ENCODE measurements around the gene CFAP54.
A peak's percentile ranks its signal among the peaks of the same experiment; 100 is the strongest.
"Not testable (repeated sequence)": the region's sequence is repeated elsewhere in the genome, so short reads cannot be mapped to it uniquely, and the experiment has no call there.

CFAP54 gene, protein sequence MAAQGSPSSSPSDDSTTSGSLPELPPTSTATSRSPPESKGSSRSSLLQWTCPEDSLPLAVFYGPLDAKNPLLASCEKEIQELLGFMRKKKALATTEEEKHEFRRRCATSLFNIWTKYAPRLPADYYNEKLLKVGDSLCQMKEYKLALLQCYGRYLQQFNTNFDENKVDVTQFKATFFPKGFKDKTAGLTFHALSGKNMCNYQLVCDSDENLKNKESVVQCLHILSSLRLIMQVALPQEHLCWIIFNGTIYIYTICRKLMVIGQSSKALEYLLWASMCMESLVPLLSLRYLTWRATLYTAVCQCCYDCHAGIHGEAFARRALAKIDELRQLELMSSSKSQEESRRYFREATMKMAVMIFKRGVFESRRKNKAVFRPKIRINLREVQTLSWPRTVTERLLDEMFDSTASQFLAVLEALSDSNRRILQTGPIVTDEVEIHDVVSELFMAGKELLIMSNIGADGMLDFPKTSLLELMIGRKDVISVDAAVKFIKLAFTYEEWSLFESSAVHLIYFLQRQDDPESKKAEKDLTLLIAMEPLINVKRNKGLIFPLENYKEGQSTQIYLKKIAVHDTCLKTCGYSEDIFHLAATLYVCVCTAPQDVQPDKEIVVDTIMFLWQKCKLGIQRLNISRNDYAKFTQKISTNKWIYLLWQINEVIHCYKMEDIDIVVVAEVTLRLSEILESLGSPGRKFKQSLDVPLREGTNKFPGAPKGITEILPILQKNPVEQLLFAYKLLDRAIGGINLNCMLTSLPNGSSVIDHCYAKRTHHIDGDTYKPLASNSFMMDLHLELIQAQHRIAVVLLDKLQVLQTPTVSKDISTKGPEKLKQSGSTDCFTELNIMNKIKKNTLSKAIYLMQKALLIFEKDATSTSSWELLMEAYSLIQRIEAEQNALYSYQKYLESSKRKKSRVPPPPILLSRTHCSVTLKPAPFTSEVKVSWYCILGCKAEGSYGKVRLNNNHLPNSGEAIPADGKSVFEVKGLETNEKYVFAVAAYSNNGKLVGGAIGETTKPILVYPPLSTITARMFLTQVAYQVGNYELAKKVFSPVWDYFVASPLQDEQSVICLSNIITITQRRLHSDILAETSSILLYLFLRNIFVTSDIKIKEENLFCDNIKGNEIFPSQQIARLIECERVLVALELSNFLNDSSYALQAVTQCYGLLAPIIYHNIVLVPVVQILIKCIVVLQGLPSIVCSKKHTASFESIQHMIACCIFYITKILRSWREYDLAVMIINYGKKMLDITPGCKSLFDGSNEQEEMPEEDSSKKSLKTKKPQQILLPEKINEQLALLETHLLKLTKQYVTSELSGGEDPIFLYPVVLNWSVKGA (N-terminal part only)

GRCh38 chr12:96489392-96490056 lies at the start of gene CFAP54:
Gene CFAP54 (plus strand): TSS chr12:96489577. CDS start chr12:96489610, 33 bp downstream.
- peak; percentile 95 for DNase-seq (ENCODE audit: low spot score)

DNA sequence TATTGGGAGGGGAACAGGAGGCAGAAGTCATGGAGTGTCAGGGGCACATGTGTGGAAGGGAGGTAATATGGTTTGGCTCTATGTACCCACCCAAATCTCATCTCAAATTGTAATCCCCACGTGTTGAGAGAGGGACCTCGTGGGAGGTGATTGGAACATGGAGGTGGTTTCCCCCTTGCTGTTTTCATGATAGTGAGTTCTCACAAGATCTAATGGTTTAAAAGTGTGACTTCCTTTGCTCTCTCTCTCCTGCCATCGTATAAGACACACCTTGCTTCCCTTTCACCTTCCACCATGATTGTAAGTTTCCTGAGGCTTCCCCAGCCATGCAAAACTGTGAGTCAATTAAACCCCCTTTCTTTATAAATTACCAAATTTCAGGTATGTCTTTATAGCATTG lies 47.6 kb upstream of the CFAP54 start:
- no peak for DNase-seq (ENCODE audit: low spot score)

- DNase-seq (ENCODE audit: low spot score): no peak
These were observed 46.5 kb upstream of the CFAP54 start for GRCh38 chr12:96442906-96443305.

DNA sequence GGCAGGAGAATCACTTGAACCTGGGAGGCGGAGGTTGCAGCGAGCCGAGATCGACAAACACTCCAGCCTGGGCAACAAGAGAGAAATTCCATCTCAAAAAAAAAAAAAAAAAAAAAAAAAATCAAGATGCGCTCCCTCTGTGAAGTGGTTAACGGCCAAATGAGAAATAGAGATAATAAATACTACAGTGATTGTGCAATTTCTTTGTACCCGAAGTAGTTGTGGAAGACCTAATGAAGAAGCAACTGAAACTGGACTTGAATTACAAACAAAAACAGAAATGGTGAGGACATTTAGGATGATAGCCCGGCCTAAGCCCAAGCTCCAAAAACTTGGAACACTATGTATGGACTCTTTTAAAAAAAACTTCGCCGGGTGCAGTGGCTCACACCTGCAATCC lies 45.0 kb upstream of the CFAP54 start:
- DNase-seq (ENCODE audit: low spot score): no peak

GRCh38 chr12:96445691-96446583 lies 43.4 kb upstream of the CFAP54 start:
- no peak for DNase-seq (ENCODE audit: low spot score)

GRCh38 chr12:96447256-96447655 lies 42.1 kb upstream of the CFAP54 start:
- DNase-seq (ENCODE audit: low spot score): no peak

DNA sequence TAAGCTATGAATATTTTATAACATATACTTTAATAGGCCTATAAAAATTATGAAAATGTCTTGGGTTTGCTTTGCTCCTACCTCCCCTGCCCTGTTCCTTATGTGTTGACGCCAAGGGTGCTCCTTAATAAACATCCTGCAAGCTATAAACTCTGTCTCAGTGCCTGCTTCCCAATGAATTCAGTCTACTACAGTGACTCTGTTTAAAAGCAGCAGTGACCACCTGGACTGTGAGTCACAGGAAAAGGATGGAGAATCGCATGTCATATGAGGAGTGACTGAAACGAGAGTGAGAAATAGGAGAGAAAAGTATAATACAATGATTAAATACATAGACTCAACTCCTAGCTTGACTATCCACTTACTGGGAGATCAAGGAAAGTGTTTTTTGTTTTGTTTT lies 41.1 kb upstream of the CFAP54 start:
- DNase-seq (ENCODE audit: low spot score): no peak

DNA sequence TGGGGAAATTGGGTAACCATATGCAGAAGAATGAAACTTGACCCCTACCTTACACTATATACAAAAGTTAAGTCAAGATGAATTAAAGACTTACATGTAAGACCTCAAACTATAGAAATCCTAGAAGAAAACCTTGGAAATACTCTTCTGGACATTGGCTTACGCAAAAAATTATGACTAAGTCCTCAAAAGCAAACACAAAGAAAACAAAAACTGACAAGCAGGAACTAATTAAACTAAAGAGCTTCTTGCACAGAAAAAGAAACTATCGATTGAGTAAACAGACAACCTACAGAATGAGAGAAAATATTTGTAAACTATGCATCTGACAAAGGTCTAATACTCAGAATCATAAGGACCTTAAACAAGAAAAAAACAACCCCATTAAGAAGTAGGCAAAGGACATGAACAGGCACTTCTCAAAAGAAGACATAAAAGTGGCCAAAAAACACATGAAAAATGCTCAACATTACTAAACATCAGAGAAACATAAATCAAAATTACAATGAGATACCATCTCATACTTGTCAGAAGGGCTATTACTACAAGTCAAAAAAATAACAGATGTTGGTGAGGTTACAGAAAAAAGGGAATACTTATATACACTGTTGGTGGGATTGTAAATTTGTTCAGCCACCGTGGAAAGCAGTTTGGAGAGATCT lies 37.0 kb upstream of the CFAP54 start:
- no peak for DNase-seq (ENCODE audit: low spot score)

GRCh38 chr12:96454396-96454795 lies 35.0 kb upstream of the CFAP54 start:
- no peak for DNase-seq (ENCODE audit: low spot score)

GRCh38 chr12:96456265-96456974 lies 33.0 kb upstream of the CFAP54 start:
- DNase-seq (ENCODE audit: low spot score): no peak

DNA sequence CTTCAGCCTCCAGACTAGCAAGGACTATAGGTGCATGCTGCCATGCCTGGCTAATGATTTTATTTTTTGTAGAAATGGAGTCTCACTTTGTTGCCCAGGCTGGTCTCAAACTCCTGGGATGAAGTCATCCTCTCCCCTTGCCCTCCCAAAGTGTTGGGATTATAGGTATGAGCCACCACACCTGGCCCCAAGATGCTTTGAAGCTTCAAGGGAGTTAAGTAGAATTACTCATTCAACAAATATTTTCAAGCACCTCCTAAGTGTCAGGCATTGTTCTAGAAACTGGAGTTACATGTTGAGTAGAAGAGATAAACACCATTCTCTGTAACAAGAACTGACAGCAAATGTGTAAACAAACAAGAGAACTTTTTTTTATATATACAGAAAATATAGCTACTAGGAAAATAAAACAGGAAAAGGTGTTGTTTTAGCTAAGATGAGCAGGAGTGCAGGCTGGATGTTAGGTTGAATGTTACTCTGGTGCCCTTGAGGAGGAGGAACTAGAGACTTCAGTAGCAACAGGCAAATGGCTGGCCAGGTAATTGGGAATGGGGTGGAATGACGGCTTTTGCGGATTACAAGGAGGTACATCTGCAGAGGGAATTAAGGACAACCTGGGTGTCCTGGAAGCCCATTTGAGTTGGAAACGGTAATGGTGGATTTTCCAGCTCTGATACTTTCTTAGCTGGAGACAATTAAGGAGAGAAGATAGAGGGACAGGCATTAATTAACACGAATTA lies 32.0 kb upstream of the CFAP54 start:
- no peak for DNase-seq (ENCODE audit: low spot score)

DNA sequence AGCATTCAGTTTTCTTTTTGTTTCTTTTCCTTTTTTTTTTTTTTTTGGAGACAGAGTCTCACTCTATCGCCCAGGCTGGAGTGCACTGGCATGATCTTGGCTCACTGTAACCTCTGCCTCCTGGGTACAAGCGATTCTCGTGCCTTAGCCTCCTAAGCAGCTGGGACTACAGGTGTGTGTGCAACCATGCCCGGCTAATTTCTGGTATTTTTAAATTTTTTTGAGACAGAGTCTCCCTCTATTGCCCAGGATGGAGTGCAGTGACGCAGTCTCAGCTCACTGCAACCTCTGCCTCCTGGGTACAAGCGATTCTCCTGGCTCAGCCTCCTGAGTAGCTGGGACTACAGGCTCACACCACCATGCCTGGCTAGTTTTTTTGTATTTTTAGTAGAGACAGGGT lies 30.1 kb upstream of the CFAP54 start:
- not testable (repeated sequence) for DNase-seq (ENCODE audit: low spot score)

DNA sequence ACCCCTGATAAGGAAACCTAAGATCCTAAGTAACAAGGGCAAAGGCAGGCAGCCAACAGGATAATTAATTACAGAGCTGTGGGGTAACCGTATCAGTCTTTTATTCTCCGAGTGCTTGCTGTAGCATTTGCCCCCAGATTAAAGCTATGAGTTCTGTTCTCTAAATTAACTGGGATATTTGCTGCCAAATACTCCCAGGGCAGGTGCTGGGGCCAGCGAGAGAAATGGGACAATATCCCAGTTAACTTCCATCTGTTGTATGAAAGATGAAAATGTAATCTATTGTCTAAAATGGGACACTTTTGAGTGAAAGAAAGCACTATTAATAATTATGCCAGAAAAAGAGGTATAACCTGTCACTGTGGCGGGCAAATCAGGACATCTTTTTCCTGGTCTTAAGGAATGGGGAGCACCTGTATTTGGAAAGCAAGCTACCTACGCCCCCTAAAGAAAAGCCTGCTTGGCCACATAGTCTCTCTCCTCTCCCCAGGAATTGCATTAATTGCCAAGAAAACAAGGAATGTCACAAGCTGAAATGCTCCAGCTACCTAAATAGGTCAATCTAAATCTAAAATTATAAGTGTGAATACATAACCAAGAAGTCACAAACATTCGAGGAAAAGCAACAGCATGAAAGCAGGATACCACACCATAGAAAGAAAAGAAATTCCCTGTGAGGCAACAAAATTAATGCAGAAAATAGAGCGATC lies 26.7 kb upstream of the CFAP54 start:
- no peak for DNase-seq (ENCODE audit: low spot score)

- DNase-seq (ENCODE audit: low spot score): no peak
These were observed 23.5 kb upstream of the CFAP54 start for GRCh38 chr12:96465896-96466295.

- no peak for DNase-seq (ENCODE audit: low spot score)
These were observed 22.2 kb upstream of the CFAP54 start for GRCh38 chr12:96466939-96467751.

GRCh38 chr12:96471368-96472050 lies 17.9 kb upstream of the CFAP54 start:
- DNase-seq (ENCODE audit: low spot score): no peak

- no peak for DNase-seq (ENCODE audit: low spot score)
These were observed 17.0 kb upstream of the CFAP54 start for GRCh38 chr12:96472384-96472783.

Measured in iPS-NIHi11 (cell line).